GM19452 (cell line): ENCODE measurements around the gene LDLRAD4.

Source experiments
- ATAC-seq: cut with Tn5 transposase; IDR thresholded peaks from one replicate; pipeline ENCODE4 v1.9.1; 2021; ENCODE audit not compliant: unreplicated experiment

LDLRAD4 gene

GRCh38 chr18:13560306-13560705 lies 341.7 kb downstream of the LDLRAD4 start:
- ATAC-seq = no peak

- peak; percentile 54 for ATAC-seq
These were observed 344.0 kb downstream of the LDLRAD4 start for GRCh38 chr18:13562494-13563029.

- ATAC-seq = no peak
These were observed 344.8 kb downstream of the LDLRAD4 start for GRCh38 chr18:13563390-13563805.

GRCh38 chr18:13564579-13564978 lies 346.0 kb downstream of the LDLRAD4 start:
- no peak for ATAC-seq

- ATAC-seq = no peak
These were observed 346.7 kb downstream of the LDLRAD4 start for GRCh38 chr18:13565228-13565627.

GRCh38 chr18:13566941-13567746 lies 348.6 kb downstream of the LDLRAD4 start:
- ATAC-seq = peak; percentile 41

GRCh38 chr18:13568443-13569392 lies 350.2 kb downstream of the LDLRAD4 start:
- peak; percentile 60 for ATAC-seq

GRCh38 chr18:13570216-13570615 lies 351.7 kb downstream of the LDLRAD4 start:
- ATAC-seq = no peak

GRCh38 chr18:13570856-13571495 lies 352.4 kb downstream of the LDLRAD4 start:
- ATAC-seq = no peak

- ATAC-seq = no peak
These were observed 353.6 kb downstream of the LDLRAD4 start for GRCh38 chr18:13572148-13572547.

- no peak for ATAC-seq
These were observed 354.2 kb downstream of the LDLRAD4 start for GRCh38 chr18:13572721-13573120.

- no peak for ATAC-seq
These were observed 355.2 kb downstream of the LDLRAD4 start for GRCh38 chr18:13573750-13574149.

- ATAC-seq = no peak
These were observed 355.8 kb downstream of the LDLRAD4 start for GRCh38 chr18:13574355-13574754.

- ATAC-seq = no peak
These were observed 356.2 kb downstream of the LDLRAD4 start for GRCh38 chr18:13574761-13575160.

GRCh38 chr18:13576598-13576997 lies 358.0 kb downstream of the LDLRAD4 start:
- peak; percentile 3 for ATAC-seq

- ATAC-seq = peak; percentile 85
These were observed 358.6 kb downstream of the LDLRAD4 start for GRCh38 chr18:13577091-13577697.

- no peak for ATAC-seq
These were observed 359.2 kb downstream of the LDLRAD4 start for GRCh38 chr18:13577781-13578180.

- no peak for ATAC-seq
These were observed 359.8 kb downstream of the LDLRAD4 start for GRCh38 chr18:13578400-13578799.

GRCh38 chr18:13579874-13580273 lies 361.3 kb downstream of the LDLRAD4 start:
- ATAC-seq = no peak

- no peak for ATAC-seq
These were observed 361.8 kb downstream of the LDLRAD4 start for GRCh38 chr18:13580351-13580750.

GRCh38 chr18:13580991-13581390 lies 362.4 kb downstream of the LDLRAD4 start:
- ATAC-seq = no peak
